GM12892 (cell line): Measurements from ENCODE around the gene MIER2.

Source experiments
- POLR2A ChIP-seq: IDR thresholded peaks from 2 replicates; pipeline ENCODE4 v1.6.1; 2011; ENCODE audit warnings: low read depth, low read length, control low read depth
- POLR2AphosphoS5 ChIP-seq: IDR thresholded peaks from 2 replicates; pipeline ENCODE4 v1.6.1; 2011; ENCODE audit warnings: low read depth, low read length, control low read depth
- TAF1 ChIP-seq: IDR thresholded peaks from 2 replicates; pipeline ENCODE4 v1.6.1; 2011; ENCODE audit warnings: low read depth, mild to moderate bottlenecking, control low read depth, low read length, borderline replicate concordance

- TF ChIP-seq POLR2A, result no peak
- no peak for TF ChIP-seq TAF1
- TF ChIP-seq POLR2AphosphoS5, result no peak
Measured at GRCh38 chr19:288911-289310, 55.7 kb downstream of the MIER2 start.
